H1 (cell line): ENCODE data around the gene UBE2G2. TPM values are rescaled to one million over a fixed set of nuclear protein-coding genes. Genes with fewer than 3 reads are reported as not detected.

Source experiments
- GABPA ChIP-seq: IDR thresholded peaks from 2 replicates; pipeline ENCODE4 v1.6.1; 2011; ENCODE audit warnings: mild to moderate bottlenecking, low read length, moderate library complexity, borderline replicate concordance; ENCODE audit not compliant: insufficient read depth
- SP2 ChIP-seq: IDR thresholded peaks from 2 replicates; pipeline ENCODE4 v1.6.1; 2012; ENCODE audit warnings: mild to moderate bottlenecking, low read length, inconsistent platforms
- polyA plus RNA-seq, 7 experiments: library from polyadenylated mRNA; depleted of rRNA in 3 of 7; stranded (reverse) in 5 of 7; unstranded in 2 of 7; fragments of >200 nt in 5 of 7; fragments of 200-250 nt in 2 of 7; gene quantifications; 1 replicate in 5 of 7; 2 replicates in 1 of 7; 4 replicates in 1 of 7; pipeline versions ENCODE4 v1.2.1 to v1.2.3, GENCODE V29; 2011 to 2013; ENCODE audit warnings: missing spikeins in 2 of 7, mixed read lengths in 2 of 7
- total RNA-seq: library from RNA; stranded (reverse); fragmentation: NEBNext Ultra II Directional; extraction: Animal tissue kit (Norgen Biotek cat#: 25700); gene quantifications from 2 replicates; pipeline ENCODE4 v1.2.1, GENCODE V29; 2021
- TF ChIP-seq, protein P1 (sequence below): IDR thresholded peaks from 2 replicates; pipeline ENCODE4 v1.6.1; 2012; ENCODE audit warnings: inconsistent platforms

Gene UBE2G2
- total and polyA plus RNA-seq, 2 of the 8 experiments (the other 6 are each of a cell fraction or from before 2014, with no cell fraction given) = 96.3 to 101 TPM

DNA sequence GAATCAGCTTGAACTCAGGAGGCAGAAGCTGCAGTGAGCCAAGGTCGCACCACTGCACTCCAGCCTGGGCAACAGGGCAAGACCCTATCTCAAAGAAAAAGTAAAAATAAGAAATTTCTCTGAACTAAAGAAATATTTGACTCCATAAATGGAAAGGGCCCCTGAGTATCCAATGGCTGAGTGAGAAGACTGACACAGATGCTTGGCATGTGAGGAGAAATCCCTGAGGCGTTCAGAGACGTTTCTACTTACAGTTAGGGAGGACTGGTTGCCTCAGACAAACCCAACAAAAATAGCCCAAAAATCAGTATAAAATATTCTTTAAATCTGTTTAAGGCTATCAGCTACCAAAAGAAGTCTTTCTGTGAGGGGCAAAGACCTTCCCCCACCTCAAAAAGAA is 19.2 kb upstream of the UBE2G2 start (continued):
- TF ChIP-seq, protein P1, sequence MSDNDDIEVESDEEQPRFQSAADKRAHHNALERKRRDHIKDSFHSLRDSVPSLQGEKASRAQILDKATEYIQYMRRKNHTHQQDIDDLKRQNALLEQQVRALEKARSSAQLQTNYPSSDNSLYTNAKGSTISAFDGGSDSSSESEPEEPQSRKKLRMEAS = no peak
- TF ChIP-seq SP2 = no peak
- no peak for TF ChIP-seq GABPA
